Neuronal stem cell (in vitro differentiated cells): Measurements from ENCODE around the gene MPHOSPH6.

Experiments
- DNase-seq: peaks from one replicate; pipeline ENCODE4 v3.0.0-alpha.2; 2013; ENCODE audit warnings: low spot score
- H2AFZ ChIP-seq: one replicate; pipeline ENCODE4 v1.6.1; 2013; ENCODE audit warnings: mild to moderate bottlenecking, low read length, inconsistent platforms
- H2AK5ac ChIP-seq: 2 replicates; pipeline ENCODE4 v1.6.1; 2013; ENCODE audit warnings: low read depth, mild to moderate bottlenecking, inconsistent platforms, low read length, moderate library complexity, mixed read lengths
- H2BK120ac ChIP-seq: 2 replicates; pipeline ENCODE4 v1.6.1; 2013; ENCODE audit warnings: low read depth, mild to moderate bottlenecking, inconsistent platforms, low read length, moderate library complexity, mixed read lengths
- H2BK12ac ChIP-seq: one replicate; pipeline ENCODE4 v1.6.1; 2013; ENCODE audit warnings: low read length, inconsistent platforms
- H2BK15ac ChIP-seq: 2 replicates; pipeline ENCODE4 v1.6.1; 2013; ENCODE audit warnings: mild to moderate bottlenecking, low read length, inconsistent platforms, mixed read lengths
- H2BK5ac ChIP-seq: one replicate; pipeline ENCODE4 v1.6.1; 2013; ENCODE audit warnings: inconsistent platforms, mild to moderate bottlenecking, low read length, moderate library complexity
- H3K14ac ChIP-seq: one replicate; pipeline ENCODE4 v1.6.1; 2013; ENCODE audit warnings: low read length, inconsistent platforms
- H3K18ac ChIP-seq: 2 replicates; pipeline ENCODE4 v1.6.1; 2013; ENCODE audit warnings: low read length, inconsistent platforms
- H3K23ac ChIP-seq: 2 replicates; pipeline ENCODE4 v1.6.1; 2013; ENCODE audit warnings: low read depth, mild to moderate bottlenecking, mixed read lengths, low read length, inconsistent platforms; ENCODE audit not compliant: poor library complexity
- H3K27ac ChIP-seq: replicated peaks from 3 replicates; pipeline ENCODE4 v1.5.1; 2013; ENCODE audit warnings: low read length, inconsistent platforms
- H3K27me3 ChIP-seq, 3 experiments: 2 replicates each; pipeline ENCODE4 v1.6.1; 2013; ENCODE audit warnings: low read length in 3 of 3, mild to moderate bottlenecking in 2 of 3, inconsistent platforms in 1 of 3, low read depth in 1 of 3, mixed read lengths in 1 of 3, moderate library complexity in 1 of 3; ENCODE audit not compliant: control insufficient read depth in 3 of 3, insufficient read depth in 3 of 3
- H3K36me3 ChIP-seq, 2 donors: replicated peaks in 1 of 2; 2 replicates each; pipeline ENCODE4 v1.6.1; 2013; ENCODE audit warnings: low read length in 2 of 2; ENCODE audit not compliant: control insufficient read depth in 2 of 2, insufficient read depth in 2 of 2
- H3K4ac ChIP-seq: 2 replicates; pipeline ENCODE4 v1.6.1; 2013; ENCODE audit warnings: inconsistent platforms, mild to moderate bottlenecking, low read length, moderate library complexity
- H3K4me1 ChIP-seq, 2 donors: 1 replicate in 1 of 2; 2 replicates in 1 of 2; pipeline ENCODE4 v1.6.1; 2013; ENCODE audit warnings: low read length in 2 of 2, low read depth in 1 of 2; ENCODE audit not compliant: control insufficient read depth in 2 of 2, insufficient read depth in 1 of 2
- H3K4me2 ChIP-seq: one replicate; pipeline ENCODE4 v1.6.1; 2013; ENCODE audit warnings: mild to moderate bottlenecking, low read length, inconsistent platforms; ENCODE audit not compliant: insufficient read depth, poor library complexity, severe bottlenecking
- H3K4me3 ChIP-seq, 2 donors: 2 replicates each; pipeline ENCODE4 v1.5.1; 2013; ENCODE audit warnings: low read length in 2 of 2, mild to moderate bottlenecking in 2 of 2, inconsistent platforms in 1 of 2, moderate library complexity in 1 of 2
- H3K79me1 ChIP-seq: one replicate; pipeline ENCODE4 v1.6.1; 2013; ENCODE audit warnings: low read depth, mild to moderate bottlenecking, inconsistent platforms, low read length, moderate library complexity
- H3K9ac ChIP-seq: one replicate; pipeline ENCODE4 v1.6.1; 2013; ENCODE audit warnings: mild to moderate bottlenecking, low read depth, low read length, inconsistent platforms; ENCODE audit not compliant: poor library complexity
- H3K9me3 ChIP-seq, 2 donors: replicated peaks in 1 of 2; 2 replicates each; pipeline versions ENCODE3 to v1.6.1; 2013; ENCODE audit warnings: low read length in 2 of 2, mild to moderate bottlenecking in 2 of 2, inconsistent platforms in 1 of 2, low read depth in 1 of 2, mixed read lengths in 1 of 2, moderate library complexity in 1 of 2; ENCODE audit not compliant: control insufficient read depth in 2 of 2, insufficient read depth in 1 of 2
- H4K8ac ChIP-seq: one replicate; pipeline ENCODE4 v1.6.1; 2013; ENCODE audit warnings: low read depth, mild to moderate bottlenecking, inconsistent platforms, low read length, moderate library complexity
- H4K91ac ChIP-seq: one replicate; pipeline ENCODE4 v1.6.1; 2013; ENCODE audit warnings: low read length, low read depth, mild to moderate bottlenecking, inconsistent platforms; ENCODE audit not compliant: poor library complexity
- WGBS, 2 donors: extraction: QIAGEN DNeasy Blood & Tissue Kit; methylation state at CpG; one replicate each; pipeline ENCODE4 v1.1.7; 2013; ENCODE audit warnings: missing lambda C conversion rate in 2 of 2, mixed read lengths in 1 of 2; ENCODE audit not compliant: insufficient read length in 2 of 2, insufficient replicate concordance in 1 of 2; ENCODE audit errors: extremely low coverage in 2 of 2; 5-methylcytosine and 5-hydroxymethylcytosine counted together

MPHOSPH6 gene

GRCh38 chr16:82201926-82202325 is 31.9 kb upstream of the MPHOSPH6 start:
- H4K91ac ChIP-seq = no peak overlapping the region
- no peak overlapping the region for H2AFZ ChIP-seq
- no peak overlapping the region for H3K23ac ChIP-seq
- no peak overlapping the region for H3K4ac ChIP-seq
- no peak overlapping the region for H2BK5ac ChIP-seq
- no peak overlapping the region for H2BK12ac ChIP-seq
- H3K9me3 ChIP-seq = no peaks in the 10 kb centered on the region
- H3K4me3 ChIP-seq = no peak overlapping the region
- no peaks in the 10 kb centered on the region for H3K36me3 ChIP-seq
- H3K4me2 ChIP-seq = no peak overlapping the region
- H3K27ac ChIP-seq = no peak overlapping the region
- H4K8ac ChIP-seq = no peak overlapping the region
- H2BK15ac ChIP-seq = no peak overlapping the region
- no peaks in the 10 kb centered on the region for H3K27me3 ChIP-seq
- peaks cover 0 to 2% of the 10 kb centered on the region in 2 donors for H3K4me1 ChIP-seq
- H2BK120ac ChIP-seq = no peak overlapping the region
- no peak overlapping the region for H2AK5ac ChIP-seq
- no peak overlapping the region for H3K9ac ChIP-seq
- no CpG with 5 or more reads among the region's 1 CpG for WGBS, 2 donors
- DNase-seq = no peak
- H3K14ac ChIP-seq = no peak overlapping the region
- no peaks in the 10 kb centered on the region for H3K79me1 ChIP-seq
- H3K18ac ChIP-seq = no peak overlapping the region

- H3K9me3 ChIP-seq = no peaks in the 10 kb centered on the region
- H2BK15ac ChIP-seq = no peak overlapping the region
- no peaks in the 10 kb centered on the region for H3K79me1 ChIP-seq
- no peak overlapping the region for H4K91ac ChIP-seq
- H2AK5ac ChIP-seq = no peak overlapping the region
- no peak overlapping the region for H2BK120ac ChIP-seq
- no peak overlapping the region for H3K4ac ChIP-seq
- no peak overlapping the region for H3K9ac ChIP-seq
- H2BK5ac ChIP-seq = no peak overlapping the region
- no peak overlapping the region for H3K4me2 ChIP-seq
- no CpG with 5 or more reads among the region's 2 CpGs for WGBS, 2 donors
- H3K14ac ChIP-seq = no peak overlapping the region
- H2AFZ ChIP-seq = no peak overlapping the region
- H3K4me3 ChIP-seq = no peak overlapping the region
- no peak overlapping the region for H3K18ac ChIP-seq
- no peak overlapping the region for H3K27ac ChIP-seq
- no peaks in the 10 kb centered on the region for H3K36me3 ChIP-seq
- H3K23ac ChIP-seq = no peak overlapping the region
- H3K4me1 ChIP-seq = peaks cover 0 to 2% of the 10 kb centered on the region in 2 donors
- DNase-seq = no peak
- H2BK12ac ChIP-seq = no peak overlapping the region
- no peaks in the 10 kb centered on the region for H3K27me3 ChIP-seq
- H4K8ac ChIP-seq = no peak overlapping the region
These were observed 31.3 kb upstream of the MPHOSPH6 start for GRCh38 chr16:82201351-82201750.

- Histone ChIP-seq H3K27ac (no peak overlapping the region), H3K4me1 (peaks cover 0 to 2% of the 10 kb centered on the region in 2 donors), H3K9ac (no peak overlapping the region), H3K4me3 (no peak overlapping the region), H4K8ac (no peak overlapping the region), H3K14ac (no peak overlapping the region), H3K18ac (no peak overlapping the region), H3K36me3 (no peaks in the 10 kb centered on the region), H3K4me2 (no peak overlapping the region), H2AK5ac (no peak overlapping the region), H4K91ac (no peak overlapping the region), H3K4ac (no peak overlapping the region), H2BK12ac (no peak overlapping the region), H3K23ac (no peak overlapping the region), H2BK5ac (no peak overlapping the region), H2BK120ac (no peak overlapping the region), H3K79me1 (no peaks in the 10 kb centered on the region), H2AFZ (no peak overlapping the region), H3K27me3 (no peaks in the 10 kb centered on the region), H3K9me3 (no peaks in the 10 kb centered on the region), H2BK15ac (no peak overlapping the region)
- DNase-seq = no peak
- WGBS, 2 donors = no CpG with 5 or more reads among the region's 1 CpG
These were observed 29.2 kb upstream of the MPHOSPH6 start for GRCh38 chr16:82199209-82199608.

GRCh38 chr16:82197540-82198240 is 27.7 kb upstream of the MPHOSPH6 start:
- Histone ChIP-seq H2BK5ac (no peak overlapping the region), H3K9me3 (no peaks in the 10 kb centered on the region), H3K4me3 (no peak overlapping the region), H2BK12ac (no peak overlapping the region), H3K23ac (no peak overlapping the region), H3K14ac (no peak overlapping the region), H3K4me1 (peaks cover 0 to 2% of the 10 kb centered on the region in 2 donors), H3K79me1 (no peaks in the 10 kb centered on the region), H3K9ac (no peak overlapping the region), H3K4me2 (no peak overlapping the region), H2AK5ac (no peak overlapping the region), H4K8ac (no peak overlapping the region), H4K91ac (no peak overlapping the region), H3K4ac (no peak overlapping the region), H3K27ac (no peak overlapping the region), H3K18ac (no peak overlapping the region), H2BK15ac (no peak overlapping the region), H2AFZ (no peak overlapping the region), H3K27me3 (no peaks in the 10 kb centered on the region), H2BK120ac (no peak overlapping the region), H3K36me3 (no peaks in the 10 kb centered on the region)
- no CpG with 5 or more reads among the region's 7 CpGs for WGBS, 2 donors
- no peak for DNase-seq
